GM19023 (cell line): Measurements from ENCODE around the gene GGACT.
"Not testable (repeated sequence)": the region's sequence is repeated elsewhere in the genome, so short reads cannot be mapped to it uniquely, and the experiment has no call there.

ENCODE experiments used
- ATAC-seq: cut with Tn5 transposase; IDR thresholded peaks from one replicate; pipeline ENCODE4 v1.9.1; 2021; ENCODE audit warnings: mild to moderate bottlenecking, moderate library complexity; ENCODE audit not compliant: unreplicated experiment

GGACT gene

GRCh38 chr13:100588331-100589177 lies at the start of gene GGACT:
TSS of gene GGACT (minus strand) at chr13:100588789. CDS start at chr13:100532591, 56,198 bp downstream.
- peak; percentile 96 for ATAC-seq

GRCh38 chr13:100637796-100638195 lies 49.2 kb upstream of the GGACT start:
- no peak for ATAC-seq

GRCh38 chr13:100637380-100637779 lies 48.8 kb upstream of the GGACT start:
- ATAC-seq = no peak

DNA sequence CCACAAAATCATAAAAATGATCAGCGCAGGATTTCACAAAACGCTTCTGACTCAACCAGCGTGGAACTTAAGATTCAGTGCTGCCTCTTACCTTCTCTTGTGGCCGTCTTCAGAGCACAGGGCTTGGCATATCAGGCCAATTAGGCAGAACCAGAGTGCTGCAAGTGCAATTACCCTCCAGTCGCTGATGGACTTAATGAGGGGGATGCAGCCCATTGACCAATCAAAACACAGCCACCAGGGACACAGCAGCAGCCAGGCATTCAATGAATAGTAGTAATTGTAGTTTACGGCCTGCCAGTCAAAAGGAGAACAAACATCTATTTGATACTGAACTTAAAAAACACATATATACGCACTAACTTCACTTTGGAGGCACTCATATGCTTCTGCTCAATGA lies 47.9 kb upstream of the GGACT start:
- ATAC-seq = no peak

DNA sequence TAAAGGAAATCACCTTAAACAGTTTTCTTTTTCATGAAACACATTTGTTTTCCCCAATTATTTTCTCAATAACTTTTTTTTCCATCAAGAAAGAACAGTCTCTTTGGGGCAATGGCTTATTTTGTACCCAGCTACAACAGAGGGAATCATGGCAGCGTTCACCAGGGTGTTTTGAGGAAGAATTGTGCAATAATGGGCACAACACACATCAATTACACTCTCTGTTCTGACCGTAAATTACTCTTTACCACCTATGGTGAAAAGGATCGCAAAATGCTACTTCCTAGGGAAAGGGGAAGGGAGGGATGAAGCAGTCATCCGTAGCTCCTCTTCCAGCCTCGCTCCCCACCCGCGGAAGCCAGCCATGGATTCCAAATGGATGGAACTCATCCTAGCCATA lies 47.4 kb upstream of the GGACT start:
- ATAC-seq = no peak

- no peak for ATAC-seq
Measured at GRCh38 chr13:100634696-100635095, 46.1 kb upstream of the GGACT start.

DNA sequence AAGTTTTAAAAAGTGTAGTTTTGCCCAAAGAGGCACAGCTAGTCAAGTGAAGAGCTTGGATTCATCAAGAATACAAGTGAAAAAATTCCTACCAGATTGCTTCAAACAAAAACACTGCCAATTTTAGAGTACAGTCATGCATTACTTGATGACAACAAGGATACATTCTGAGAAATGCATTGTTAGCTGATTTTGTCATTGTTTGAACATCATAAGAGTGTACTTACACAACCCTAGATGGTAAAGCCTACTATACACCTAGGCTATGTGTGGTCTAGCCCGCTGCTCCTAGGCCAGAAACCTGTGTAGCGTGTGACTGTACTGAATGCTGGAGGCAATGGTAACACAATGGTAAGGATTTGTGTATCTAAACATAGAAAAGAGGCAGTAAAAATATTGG lies 44.9 kb upstream of the GGACT start:
- no peak for ATAC-seq

DNA sequence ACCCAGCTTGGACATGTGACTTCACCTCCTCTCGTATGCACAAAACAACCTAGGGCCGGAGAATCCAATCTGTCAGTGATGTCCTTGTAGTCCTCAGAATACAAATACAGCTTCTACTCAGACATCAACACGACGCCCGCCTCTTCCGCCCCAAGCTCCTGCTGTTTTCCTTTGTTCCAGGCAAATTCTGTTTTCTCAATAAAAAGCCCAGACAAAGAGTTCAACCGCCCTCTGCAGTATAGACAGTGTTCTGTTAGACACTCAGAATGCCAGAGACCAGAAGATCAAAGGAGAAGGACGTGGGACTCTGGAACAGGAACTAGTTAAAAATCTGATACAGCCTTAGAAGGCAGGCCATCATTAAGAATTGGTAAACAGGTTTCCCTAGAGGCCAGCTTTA lies 42.0 kb upstream of the GGACT start:
- no peak for ATAC-seq

DNA sequence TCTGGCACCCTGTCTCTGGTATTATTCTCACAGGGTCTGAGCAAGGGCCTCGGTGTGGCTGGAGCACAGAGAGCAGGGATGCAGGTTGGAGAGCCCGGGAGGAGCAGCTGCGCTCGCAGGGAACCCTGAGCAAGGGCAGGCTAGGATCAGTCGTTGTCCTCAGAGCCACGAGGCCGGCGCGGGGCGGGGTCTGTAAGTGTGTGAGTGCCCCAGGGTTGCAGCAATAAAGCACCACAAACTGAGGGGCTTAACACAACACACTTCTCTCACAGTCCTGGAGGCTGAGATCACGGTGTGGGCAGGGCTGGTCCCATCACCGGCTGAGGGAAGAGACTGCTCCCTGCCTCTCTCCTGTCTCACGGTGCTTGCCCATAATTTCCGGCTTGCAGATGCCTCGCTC lies 38.5 kb upstream of the GGACT start:
- no peak for ATAC-seq

DNA sequence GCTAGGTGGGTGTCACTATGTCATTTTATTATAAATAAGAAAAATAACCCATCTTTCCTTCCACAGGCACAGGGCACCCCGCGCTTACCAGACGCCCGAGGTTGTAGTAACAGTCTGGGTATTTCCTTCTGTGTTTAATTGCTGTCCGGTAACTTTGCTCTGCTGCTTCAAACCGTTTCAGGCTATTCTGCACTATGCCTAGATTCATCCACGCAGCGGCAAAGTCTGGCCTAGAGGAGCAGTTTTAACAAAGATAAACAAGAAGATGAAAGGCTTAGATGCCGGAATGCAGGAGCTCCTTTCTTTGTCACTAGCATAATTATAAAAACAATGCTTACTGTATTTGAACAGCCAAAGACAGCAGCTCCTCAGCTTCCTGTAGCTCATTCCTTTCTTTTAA lies 36.9 kb upstream of the GGACT start:
- no peak for ATAC-seq

DNA sequence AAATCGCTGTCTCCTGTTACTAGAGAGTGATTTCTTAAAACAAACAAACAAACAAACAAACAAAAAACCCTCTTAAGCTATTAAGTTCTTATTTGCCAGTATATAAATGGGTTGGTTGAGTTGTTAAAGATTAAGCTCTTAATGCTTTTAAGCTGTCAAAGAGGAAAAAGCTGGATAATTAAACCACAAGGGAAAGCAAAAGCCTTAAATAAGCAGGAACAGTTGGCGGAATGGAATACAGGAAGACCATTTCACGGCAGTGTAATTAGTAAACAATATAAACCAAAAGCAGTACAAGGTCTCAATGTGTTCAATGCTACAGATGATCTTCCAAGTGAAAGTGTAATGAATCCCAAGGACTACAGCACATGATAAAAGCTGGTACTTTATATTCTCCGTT lies 32.2 kb upstream of the GGACT start:
- no peak for ATAC-seq

DNA sequence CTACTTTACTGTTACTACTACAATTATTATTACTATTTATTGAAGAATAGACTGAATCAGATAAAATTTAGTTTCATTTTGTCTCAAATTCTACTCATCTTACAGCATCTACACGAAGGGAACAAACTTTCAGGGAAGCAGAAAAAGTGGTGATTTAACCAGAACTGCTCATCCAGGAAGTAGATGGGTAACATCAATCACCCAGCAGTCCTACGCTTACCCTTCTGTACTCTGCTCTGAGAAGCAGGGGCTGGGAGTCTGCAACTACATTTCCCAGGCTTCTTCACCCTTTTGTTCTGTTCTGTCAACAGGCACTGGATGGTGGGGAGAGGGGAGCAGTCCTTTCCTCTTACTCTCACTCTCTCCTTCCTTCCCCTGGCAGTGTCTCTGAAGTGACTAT lies 31.4 kb upstream of the GGACT start:
- ATAC-seq = no peak

GRCh38 chr13:100618897-100619296 lies 30.3 kb upstream of the GGACT start:
- not testable (repeated sequence) for ATAC-seq

GRCh38 chr13:100613031-100613430 lies 24.4 kb upstream of the GGACT start:
- no peak for ATAC-seq

- no peak for ATAC-seq
Measured at GRCh38 chr13:100611678-100612492, 23.3 kb upstream of the GGACT start.

GRCh38 chr13:100610391-100611347 lies 22.1 kb upstream of the GGACT start:
- ATAC-seq = no peak

DNA sequence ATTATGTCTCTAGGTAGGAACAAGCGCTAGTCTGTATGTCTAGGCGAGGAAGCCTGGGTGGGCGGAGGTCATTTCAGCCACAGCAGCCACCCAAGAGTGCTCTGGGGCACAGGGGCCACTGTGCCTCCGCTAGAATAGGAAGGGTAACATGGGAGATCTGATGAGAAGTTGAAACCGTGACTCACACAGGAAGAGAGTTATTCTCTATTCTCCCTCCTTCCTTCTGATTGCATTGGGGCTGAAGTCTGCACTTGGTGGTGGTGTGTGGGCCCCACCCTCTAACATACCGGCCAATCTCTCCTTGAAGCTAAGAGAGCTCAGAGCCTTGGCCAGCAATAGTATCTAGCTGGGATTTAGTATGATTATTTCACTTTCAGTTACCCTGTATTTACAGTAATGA lies 20.3 kb upstream of the GGACT start:
- ATAC-seq = peak; percentile 82

DNA sequence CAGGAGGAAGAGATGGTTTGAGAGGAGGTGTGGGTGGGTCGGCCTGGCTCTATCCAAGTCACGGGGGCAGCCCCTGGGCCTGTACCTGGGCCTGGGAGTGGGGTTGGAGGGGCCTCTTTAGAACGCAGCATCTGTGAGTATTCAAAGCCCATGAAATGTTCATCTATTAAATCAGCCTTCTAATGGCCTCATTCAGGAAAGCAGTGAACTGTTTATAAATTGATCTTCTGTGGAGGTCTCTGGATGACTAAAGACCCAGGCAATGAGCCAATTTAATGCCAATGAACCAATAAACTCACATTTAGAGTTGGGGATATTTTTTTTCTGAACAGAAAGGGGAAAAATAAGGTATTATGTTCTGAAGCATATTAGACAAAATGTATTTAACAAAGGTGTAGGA lies 19.9 kb upstream of the GGACT start:
- ATAC-seq = no peak

DNA sequence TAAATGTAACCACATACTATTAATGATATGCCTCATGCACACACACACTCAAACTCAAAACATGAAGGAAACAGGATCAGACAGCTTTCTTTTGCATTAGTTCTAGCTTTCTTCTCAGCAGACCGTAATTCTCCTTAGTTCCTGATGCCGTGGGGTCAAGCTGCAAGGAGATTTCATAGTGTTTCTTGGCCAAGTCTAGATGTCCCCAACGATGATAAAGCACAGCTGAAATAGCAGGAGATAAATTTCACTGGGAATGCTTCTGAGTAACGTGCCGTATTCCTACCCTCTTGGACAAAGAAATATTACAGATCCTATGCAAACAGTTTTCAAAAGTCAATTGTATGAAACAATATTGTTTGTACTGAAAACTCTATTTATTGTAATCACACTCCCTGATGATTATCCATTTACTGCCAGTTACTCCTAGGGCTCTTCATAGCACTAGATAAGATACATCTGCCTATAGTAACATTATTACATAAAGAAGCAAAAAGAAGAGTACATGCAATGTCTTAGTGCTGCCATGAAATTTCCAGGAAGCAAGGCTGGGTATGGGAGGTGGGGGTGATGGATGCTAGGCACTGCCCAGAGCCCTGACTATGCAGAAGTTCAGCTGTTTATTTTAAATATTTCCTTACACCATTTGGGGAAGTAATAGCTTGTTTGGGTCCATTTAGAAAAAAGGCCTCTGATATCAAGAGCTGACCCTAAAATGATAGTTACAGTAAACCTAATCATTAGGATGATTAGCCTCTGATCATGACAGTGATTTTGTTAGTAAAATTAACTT lies 16.5 kb upstream of the GGACT start:
- ATAC-seq = no peak

DNA sequence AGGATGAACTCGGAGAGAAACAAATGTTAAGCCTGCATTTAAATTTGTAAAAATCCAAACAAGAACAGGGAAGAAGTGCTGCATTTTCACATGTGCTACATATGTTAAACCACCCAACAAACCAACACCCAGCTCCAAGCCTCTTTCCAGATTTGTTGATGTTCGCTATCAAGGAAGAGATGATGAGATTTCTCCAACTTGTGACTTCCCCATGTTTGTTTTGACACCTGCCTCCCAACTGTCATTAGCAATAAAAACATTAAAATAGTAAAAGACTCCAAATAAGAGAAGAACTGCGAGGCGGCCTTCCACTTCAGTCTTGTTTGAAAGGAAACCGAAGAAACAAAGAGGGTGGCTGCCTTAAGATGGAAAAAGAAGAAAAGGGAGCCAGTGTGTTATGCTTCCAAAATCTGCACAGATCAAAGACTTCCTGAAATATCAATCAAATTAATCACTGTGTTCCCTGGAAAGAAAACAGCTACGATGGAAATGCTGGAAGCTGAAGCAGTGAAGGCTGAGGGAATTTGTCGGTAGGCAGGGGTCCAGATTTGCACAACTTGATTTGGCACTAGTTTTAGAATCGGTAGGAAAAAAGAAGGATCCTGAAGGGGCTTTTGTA lies 14.0 kb upstream of the GGACT start:
- ATAC-seq = no peak
